ENCODE results near the gene RER1. TPM values are rescaled to one million over a fixed set of nuclear protein-coding genes. Genes with fewer than 3 reads are reported as not detected.

Gene RER1
- total RNA-seq, 1 donor from 2014 or later, result 99.3 TPM

GRCh38 chr1:2396476-2396875 lies 4.8 kb downstream of the RER1 start:
- TF ChIP-seq CTCF (IDR thresholded peaks at IDR 0.05; ENCODE audit: unreplicated experiment), result no peak
- Mint-ChIP-seq H3K4me1 (ENCODE audit: low read depth) (peaks cover 11% of the 10 kb centered on the region), H3K9me3 (ENCODE audit: low read depth) (no peaks in the 10 kb centered on the region), H3K27ac (no peak overlapping the region), H3K27me3 (no peaks in the 10 kb centered on the region), H3K4me3 (ENCODE audit: low read depth) (no peak overlapping the region), H3K36me3 (ENCODE audit: insufficient read depth) (peaks cover 15% of the 10 kb centered on the region)
- no peak for DNase-seq (ENCODE audit: low spot score, unreplicated experiment)

GRCh38 chr1:2397007-2397679 lies 5.5 kb downstream of the RER1 start:
- H3K4me3 Mint-ChIP-seq (ENCODE audit: low read depth), result no peak overlapping the region
- peaks cover 11% of the 10 kb centered on the region for H3K4me1 Mint-ChIP-seq (ENCODE audit: low read depth)
- H3K9me3 Mint-ChIP-seq (ENCODE audit: low read depth), result no peaks in the 10 kb centered on the region
- H3K27me3 Mint-ChIP-seq, result no peaks in the 10 kb centered on the region
- no peak for DNase-seq (ENCODE audit: low spot score, unreplicated experiment)
- no peak for TF ChIP-seq CTCF (IDR thresholded peaks at IDR 0.05; ENCODE audit: unreplicated experiment)
- H3K27ac Mint-ChIP-seq, result no peak overlapping the region
- peaks cover 16% of the 10 kb centered on the region for H3K36me3 Mint-ChIP-seq (ENCODE audit: insufficient read depth)

- Mint-ChIP-seq H3K27ac (no peak overlapping the region), H3K4me1 (ENCODE audit: low read depth) (no peaks in the 10 kb centered on the region), H3K9me3 (ENCODE audit: low read depth) (no peaks in the 10 kb centered on the region), H3K36me3 (ENCODE audit: insufficient read depth) (peaks cover 14% of the 10 kb centered on the region), H3K27me3 (no peaks in the 10 kb centered on the region), H3K4me3 (ENCODE audit: low read depth) (no peak overlapping the region)
- TF ChIP-seq CTCF (IDR thresholded peaks at IDR 0.05; ENCODE audit: unreplicated experiment), result no peak
- DNase-seq (ENCODE audit: low spot score, unreplicated experiment), result no peak
These were observed 7.2 kb downstream of the RER1 start for GRCh38 chr1:2398871-2399270.

- TF ChIP-seq CTCF (IDR thresholded peaks at IDR 0.05; ENCODE audit: unreplicated experiment), result no peak
- Mint-ChIP-seq H3K9me3 (ENCODE audit: low read depth) (no peaks in the 10 kb centered on the region), H3K4me1 (ENCODE audit: low read depth) (no peaks in the 10 kb centered on the region), H3K27ac (no peak overlapping the region), H3K36me3 (ENCODE audit: insufficient read depth) (peaks cover 14% of the 10 kb centered on the region), H3K27me3 (no peaks in the 10 kb centered on the region), H3K4me3 (ENCODE audit: low read depth) (no peak overlapping the region)
- no peak for DNase-seq (ENCODE audit: low spot score, unreplicated experiment)
These were observed 8.4 kb downstream of the RER1 start for GRCh38 chr1:2399890-2400575.

- Mint-ChIP-seq H3K36me3 (ENCODE audit: insufficient read depth) (peaks cover 15% of the 10 kb centered on the region), H3K9me3 (ENCODE audit: low read depth) (no peaks in the 10 kb centered on the region), H3K27me3 (no peaks in the 10 kb centered on the region), H3K27ac (no peak overlapping the region), H3K4me3 (ENCODE audit: low read depth) (no peak overlapping the region), H3K4me1 (ENCODE audit: low read depth) (no peaks in the 10 kb centered on the region)
- TF ChIP-seq CTCF (IDR thresholded peaks at IDR 0.05; ENCODE audit: unreplicated experiment), result no peak
- DNase-seq (ENCODE audit: low spot score, unreplicated experiment), result no peak
These were observed 8.9 kb downstream of the RER1 start for GRCh38 chr1:2400576-2400909.
